ENCODE results near the gene CDC73.
"Not testable (repeated sequence)": the region's sequence is repeated elsewhere in the genome, so short reads cannot be mapped to it uniquely, and the experiment has no call there.

Gene CDC73

DNA sequence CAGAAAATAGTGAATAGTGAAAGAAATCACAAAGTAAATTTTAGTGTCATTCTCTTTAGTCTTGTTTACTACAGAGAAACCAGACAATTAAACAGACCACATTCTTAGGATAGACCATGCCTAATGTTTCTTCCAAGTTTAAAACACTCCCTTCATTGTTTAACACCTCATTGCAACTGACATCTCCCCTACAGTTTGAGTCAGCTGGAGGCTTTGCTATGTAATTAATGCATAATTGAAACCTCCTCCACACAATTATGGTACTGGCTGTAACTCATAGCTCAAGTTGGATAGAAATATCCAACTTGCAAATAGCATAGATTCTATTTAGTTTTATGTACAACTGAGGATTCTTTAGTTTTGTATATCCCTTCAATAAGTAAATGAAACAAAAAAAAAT, 99.8 kb downstream of the CDC73 start:
- H3K27ac ChIP-seq (ENCODE audit: low read depth, low read length): no peak overlapping the region
- H3F3A ChIP-seq (ENCODE audit: control insufficient read depth, insufficient read depth): no peaks in the 10 kb centered on the region
- no peak overlapping the region for H3K4me3 ChIP-seq (ENCODE audit: low read length)
- no peaks in the 10 kb centered on the region for H3K79me2 ChIP-seq (ENCODE audit: control insufficient read depth, low read length)
- H3K27me3 ChIP-seq (ENCODE audit: control insufficient read depth, low read length): no peaks in the 10 kb centered on the region
- TF ChIP-seq EZH2phosphoT487 (IDR thresholded peaks at IDR 0.05; ENCODE audit: borderline replicate concordance, low read length): no peak
- H3K9me2 ChIP-seq (replicated peaks; ENCODE audit: control insufficient read depth, low read length): no peaks in the 10 kb centered on the region
- H3K36me3 ChIP-seq (ENCODE audit: control insufficient read depth, low read length): peaks cover 36% of the 10 kb centered on the region
- H4K20me1 ChIP-seq (ENCODE audit: control insufficient read depth, insufficient read depth, low read depth, low read length): no peaks in the 10 kb centered on the region
- H3K4me1 ChIP-seq (ENCODE audit: control insufficient read depth, low read length): no peaks in the 10 kb centered on the region
- no peaks in the 10 kb centered on the region for H3K9me3 ChIP-seq (ENCODE audit: control insufficient read depth, insufficient read depth, low read length)
- no peak overlapping the region for H3K4me2 ChIP-seq (ENCODE audit: low read length)

GRCh38 chr1:193222056-193222615, 100.3 kb downstream of the CDC73 start:
- Histone ChIP-seq H3K4me3 (ENCODE audit: low read length) (no peak overlapping the region), H3K9me3 (ENCODE audit: control insufficient read depth, insufficient read depth, low read length) (no peaks in the 10 kb centered on the region), H3F3A (ENCODE audit: control insufficient read depth, insufficient read depth) (no peaks in the 10 kb centered on the region), H3K9me2 (replicated peaks; ENCODE audit: control insufficient read depth, low read length) (no peaks in the 10 kb centered on the region), H3K4me2 (ENCODE audit: low read length) (no peak overlapping the region), H3K36me3 (ENCODE audit: control insufficient read depth, low read length) (peaks cover 32% of the 10 kb centered on the region), H3K79me2 (ENCODE audit: control insufficient read depth, low read length) (no peaks in the 10 kb centered on the region), H3K4me1 (ENCODE audit: control insufficient read depth, low read length) (no peaks in the 10 kb centered on the region), H3K27ac (ENCODE audit: low read depth, low read length) (no peak overlapping the region), H3K27me3 (ENCODE audit: control insufficient read depth, low read length) (no peaks in the 10 kb centered on the region), H4K20me1 (ENCODE audit: control insufficient read depth, insufficient read depth, low read depth, low read length) (no peaks in the 10 kb centered on the region)
- TF ChIP-seq, protein P1, sequence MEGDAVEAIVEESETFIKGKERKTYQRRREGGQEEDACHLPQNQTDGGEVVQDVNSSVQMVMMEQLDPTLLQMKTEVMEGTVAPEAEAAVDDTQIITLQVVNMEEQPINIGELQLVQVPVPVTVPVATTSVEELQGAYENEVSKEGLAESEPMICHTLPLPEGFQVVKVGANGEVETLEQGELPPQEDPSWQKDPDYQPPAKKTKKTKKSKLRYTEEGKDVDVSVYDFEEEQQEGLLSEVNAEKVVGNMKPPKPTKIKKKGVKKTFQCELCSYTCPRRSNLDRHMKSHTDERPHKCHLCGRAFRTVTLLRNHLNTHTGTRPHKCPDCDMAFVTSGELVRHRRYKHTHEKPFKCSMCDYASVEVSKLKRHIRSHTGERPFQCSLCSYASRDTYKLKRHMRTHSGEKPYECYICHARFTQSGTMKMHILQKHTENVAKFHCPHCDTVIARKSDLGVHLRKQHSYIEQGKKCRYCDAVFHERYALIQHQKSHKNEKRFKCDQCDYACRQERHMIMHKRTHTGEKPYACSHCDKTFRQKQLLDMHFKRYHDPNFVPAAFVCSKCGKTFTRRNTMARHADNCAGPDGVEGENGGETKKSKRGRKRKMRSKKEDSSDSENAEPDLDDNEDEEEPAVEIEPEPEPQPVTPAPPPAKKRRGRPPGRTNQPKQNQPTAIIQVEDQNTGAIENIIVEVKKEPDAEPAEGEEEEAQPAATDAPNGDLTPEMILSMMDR (IDR thresholded peaks at IDR 0.05; ENCODE audit: low read depth, low read length, poor library complexity, severe bottlenecking): no peak
- TF ChIP-seq EZH2phosphoT487 (IDR thresholded peaks at IDR 0.05; ENCODE audit: borderline replicate concordance, low read length): no peak

GRCh38 chr1:193229136-193229535, 107.3 kb downstream of the CDC73 start:
- no peaks in the 10 kb centered on the region for H4K20me1 ChIP-seq (ENCODE audit: control insufficient read depth, insufficient read depth, low read depth, low read length)
- H3K79me2 ChIP-seq (ENCODE audit: control insufficient read depth, low read length): no peaks in the 10 kb centered on the region
- H3K4me2 ChIP-seq (ENCODE audit: low read length): no peak overlapping the region
- H3K36me3 ChIP-seq (ENCODE audit: control insufficient read depth, low read length): peaks cover 16% of the 10 kb centered on the region
- no peak overlapping the region for H3K4me3 ChIP-seq (ENCODE audit: low read length)
- no peaks in the 10 kb centered on the region for H3K9me3 ChIP-seq (ENCODE audit: control insufficient read depth, insufficient read depth, low read length)
- H3K4me1 ChIP-seq (ENCODE audit: control insufficient read depth, low read length): no peaks in the 10 kb centered on the region
- H3K27ac ChIP-seq (ENCODE audit: low read depth, low read length): no peak overlapping the region
- TF ChIP-seq, protein P1 (IDR thresholded peaks at IDR 0.05; ENCODE audit: low read depth, low read length, poor library complexity, severe bottlenecking): no peak
- no peak for TF ChIP-seq EZH2phosphoT487 (IDR thresholded peaks at IDR 0.05; ENCODE audit: borderline replicate concordance, low read length)
- no peaks in the 10 kb centered on the region for H3K9me2 ChIP-seq (replicated peaks; ENCODE audit: control insufficient read depth, low read length)
- no peaks in the 10 kb centered on the region for H3F3A ChIP-seq (ENCODE audit: control insufficient read depth, insufficient read depth)
- H3K27me3 ChIP-seq (ENCODE audit: control insufficient read depth, low read length): no peaks in the 10 kb centered on the region

DNA sequence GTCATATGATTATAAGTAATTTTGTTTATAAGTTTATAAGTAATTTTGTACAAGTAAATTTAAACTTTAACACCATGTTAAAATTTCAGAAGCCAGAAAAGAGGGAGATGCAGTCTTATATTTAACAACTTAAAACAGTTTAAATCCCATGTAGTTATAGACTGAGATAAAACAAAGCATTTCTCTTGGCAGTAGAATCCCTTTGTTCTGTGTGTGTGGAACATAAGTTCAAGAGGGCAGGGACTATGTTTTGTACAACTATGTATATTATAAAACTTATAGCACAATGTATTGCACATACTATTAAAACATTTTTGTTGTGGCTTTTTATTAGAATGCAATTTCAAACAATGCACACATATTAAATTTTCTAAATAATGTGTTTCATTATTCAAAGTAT, 109.3 kb downstream of the CDC73 start:
- H3K9me3 ChIP-seq (ENCODE audit: control insufficient read depth, insufficient read depth, low read length); H3K4me2 ChIP-seq (ENCODE audit: low read length); H3K4me1 ChIP-seq (ENCODE audit: control insufficient read depth, low read length); H3K27ac ChIP-seq (ENCODE audit: low read depth, low read length); H3K27me3 ChIP-seq (ENCODE audit: control insufficient read depth, low read length); H3F3A ChIP-seq (ENCODE audit: control insufficient read depth, insufficient read depth); H3K79me2 ChIP-seq (ENCODE audit: control insufficient read depth, low read length); H4K20me1 ChIP-seq (ENCODE audit: control insufficient read depth, insufficient read depth, low read depth, low read length); H3K4me3 ChIP-seq (ENCODE audit: low read length); H3K9me2 ChIP-seq (replicated peaks; ENCODE audit: control insufficient read depth, low read length): not testable (repeated sequence)
- peaks cover 15% of the 10 kb centered on the region for H3K36me3 ChIP-seq (ENCODE audit: control insufficient read depth, low read length)
